C4-2B (cell line): Measurements from ENCODE around the gene DNER.
"Not testable (repeated sequence)": the region's sequence is repeated elsewhere in the genome, so short reads cannot be mapped to it uniquely, and the experiment has no call there.

ENCODE experiments used
- H3K27ac ChIP-seq: fragments of 450-650 bp; 2 replicates; pipeline ENCODE4 v1.5.1; 2017
- ZFX ChIP-seq: fragments of 450-650 bp; IDR thresholded peaks from 2 replicates; pipeline ENCODE4 v1.6.1; 2017
- TF ChIP-seq, protein P1 (sequence below): fragments of 450-650 bp; conservative IDR thresholded peaks from 2 replicates; pipeline ENCODE4 v1.5.1; 2017; ENCODE audit warnings: mild to moderate bottlenecking

The DNER gene

DNA sequence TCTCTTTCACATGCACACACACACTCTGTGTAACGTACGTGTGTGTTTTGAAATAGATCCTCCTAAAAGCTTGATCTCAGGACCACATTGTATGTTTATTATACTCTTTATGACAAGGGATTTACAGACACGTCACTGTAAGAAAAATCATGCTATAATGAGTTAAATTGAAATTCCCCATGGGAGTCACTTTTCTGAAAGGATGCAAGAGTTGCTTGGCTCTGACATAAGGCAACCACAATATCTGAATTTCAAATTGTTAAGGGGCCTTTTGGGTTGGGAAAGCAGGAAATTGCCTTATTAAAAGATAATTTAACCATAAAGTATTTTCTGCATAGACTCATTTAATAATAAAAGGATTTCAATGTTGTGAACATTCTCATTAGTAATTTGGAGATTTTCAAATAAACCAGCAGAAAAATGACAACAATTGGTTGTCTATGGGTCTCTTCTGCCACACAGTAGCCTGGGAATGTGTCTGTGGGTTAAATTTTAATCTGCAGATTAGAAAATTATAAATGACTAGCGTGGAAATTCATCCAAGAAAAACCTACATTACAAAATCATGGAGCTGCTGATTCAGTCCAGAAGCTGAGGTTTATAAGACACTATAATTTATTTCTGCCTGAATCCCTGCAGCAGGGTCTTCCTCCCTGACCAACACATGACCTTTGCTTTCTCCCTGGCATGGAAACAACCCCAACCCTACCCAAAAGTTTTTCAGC lies 367.4 kb downstream of the DNER start:
- TF ChIP-seq ZFX, result no peak
- H3K27ac ChIP-seq, result no peak overlapping the region

DNA sequence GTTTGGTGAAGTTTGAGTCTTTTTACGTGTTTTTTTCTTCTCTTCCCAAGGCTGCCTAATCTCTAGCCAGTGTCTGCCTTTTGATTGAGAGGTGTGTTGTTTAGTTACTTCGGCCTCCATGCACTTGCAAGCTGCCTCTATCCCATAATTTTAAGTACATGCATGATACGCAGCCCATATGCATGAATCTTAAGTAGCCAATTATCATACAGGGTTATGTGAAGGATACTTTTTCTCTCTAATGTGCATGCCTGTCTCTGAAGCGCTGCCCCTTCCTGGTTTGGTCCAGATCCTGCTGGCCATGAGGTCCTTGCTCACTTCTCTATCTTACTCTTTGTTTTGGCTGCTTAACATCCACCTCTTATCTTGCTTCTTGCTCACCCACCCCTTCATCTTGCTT lies 369.4 kb downstream of the DNER start:
- no peak overlapping the region for H3K27ac ChIP-seq
- TF ChIP-seq ZFX, result no peak
- TF ChIP-seq, protein P1, sequence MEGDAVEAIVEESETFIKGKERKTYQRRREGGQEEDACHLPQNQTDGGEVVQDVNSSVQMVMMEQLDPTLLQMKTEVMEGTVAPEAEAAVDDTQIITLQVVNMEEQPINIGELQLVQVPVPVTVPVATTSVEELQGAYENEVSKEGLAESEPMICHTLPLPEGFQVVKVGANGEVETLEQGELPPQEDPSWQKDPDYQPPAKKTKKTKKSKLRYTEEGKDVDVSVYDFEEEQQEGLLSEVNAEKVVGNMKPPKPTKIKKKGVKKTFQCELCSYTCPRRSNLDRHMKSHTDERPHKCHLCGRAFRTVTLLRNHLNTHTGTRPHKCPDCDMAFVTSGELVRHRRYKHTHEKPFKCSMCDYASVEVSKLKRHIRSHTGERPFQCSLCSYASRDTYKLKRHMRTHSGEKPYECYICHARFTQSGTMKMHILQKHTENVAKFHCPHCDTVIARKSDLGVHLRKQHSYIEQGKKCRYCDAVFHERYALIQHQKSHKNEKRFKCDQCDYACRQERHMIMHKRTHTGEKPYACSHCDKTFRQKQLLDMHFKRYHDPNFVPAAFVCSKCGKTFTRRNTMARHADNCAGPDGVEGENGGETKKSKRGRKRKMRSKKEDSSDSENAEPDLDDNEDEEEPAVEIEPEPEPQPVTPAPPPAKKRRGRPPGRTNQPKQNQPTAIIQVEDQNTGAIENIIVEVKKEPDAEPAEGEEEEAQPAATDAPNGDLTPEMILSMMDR, result no peak

DNA sequence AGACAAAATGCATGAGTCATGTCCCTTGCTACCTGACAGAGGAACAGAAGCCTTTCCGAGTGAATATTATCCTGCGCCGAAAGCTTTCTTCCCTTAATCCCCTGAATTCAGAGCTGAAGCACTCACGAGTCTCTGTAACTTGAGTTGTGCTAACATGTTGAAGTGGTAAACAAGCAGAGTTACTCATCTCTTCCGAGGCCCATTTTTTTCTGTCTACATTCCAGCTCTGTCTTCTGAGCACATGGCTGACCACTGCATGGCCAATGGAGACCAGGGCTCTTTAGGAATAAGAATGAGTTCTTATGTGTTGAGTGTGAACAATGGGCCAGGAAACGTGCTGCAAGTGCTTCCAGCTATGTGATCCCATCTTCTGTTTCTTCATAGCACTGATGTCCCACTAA lies 370.2 kb downstream of the DNER start:
- no peak overlapping the region for H3K27ac ChIP-seq
- no peak for TF ChIP-seq ZFX
- TF ChIP-seq, protein P1, result no peak

DNA sequence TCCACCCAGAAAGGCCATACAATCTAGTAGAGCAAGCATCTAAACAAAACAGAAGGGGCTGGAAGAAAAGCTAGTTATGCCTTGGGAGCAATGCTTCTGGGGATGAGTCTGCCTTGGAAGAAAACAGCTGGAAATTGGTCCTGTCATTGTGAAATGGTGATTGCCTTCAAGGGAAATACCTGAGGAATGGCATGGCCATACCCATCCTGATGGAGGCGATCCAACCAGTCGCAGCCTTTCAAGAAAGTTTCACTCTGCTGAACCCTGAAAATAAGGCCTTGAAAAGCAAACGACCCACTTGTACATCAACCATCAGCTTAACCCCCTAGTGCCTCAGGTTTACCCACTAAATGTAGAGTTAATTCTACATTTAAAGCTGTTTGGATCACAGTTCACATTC lies 370.7 kb downstream of the DNER start:
- TF ChIP-seq, protein P1, result no peak
- TF ChIP-seq ZFX, result no peak
- H3K27ac ChIP-seq, result no peak overlapping the region

DNA sequence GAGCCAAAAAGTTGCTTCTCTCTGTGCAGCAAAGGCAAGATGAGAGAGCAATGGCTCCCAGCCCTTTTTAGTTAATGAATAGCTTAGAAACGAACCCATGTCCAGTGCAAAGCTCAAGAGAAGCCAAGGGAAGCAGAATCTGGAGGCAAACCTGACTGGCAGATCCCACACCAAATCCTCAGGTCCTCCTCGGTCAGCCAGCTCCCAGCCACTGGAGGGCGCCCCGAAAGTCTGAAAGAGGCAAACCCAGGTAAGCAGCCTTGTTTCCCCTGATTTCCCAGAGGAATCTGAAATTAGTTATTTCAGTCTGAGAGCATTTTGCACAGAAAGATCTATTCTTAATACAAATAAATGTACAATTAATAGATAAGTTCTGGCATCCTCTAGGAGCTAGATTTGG lies 372.0 kb downstream of the DNER start:
- no peak for TF ChIP-seq ZFX
- TF ChIP-seq, protein P1, result peak; percentile 58
- no peak overlapping the region for H3K27ac ChIP-seq

DNA sequence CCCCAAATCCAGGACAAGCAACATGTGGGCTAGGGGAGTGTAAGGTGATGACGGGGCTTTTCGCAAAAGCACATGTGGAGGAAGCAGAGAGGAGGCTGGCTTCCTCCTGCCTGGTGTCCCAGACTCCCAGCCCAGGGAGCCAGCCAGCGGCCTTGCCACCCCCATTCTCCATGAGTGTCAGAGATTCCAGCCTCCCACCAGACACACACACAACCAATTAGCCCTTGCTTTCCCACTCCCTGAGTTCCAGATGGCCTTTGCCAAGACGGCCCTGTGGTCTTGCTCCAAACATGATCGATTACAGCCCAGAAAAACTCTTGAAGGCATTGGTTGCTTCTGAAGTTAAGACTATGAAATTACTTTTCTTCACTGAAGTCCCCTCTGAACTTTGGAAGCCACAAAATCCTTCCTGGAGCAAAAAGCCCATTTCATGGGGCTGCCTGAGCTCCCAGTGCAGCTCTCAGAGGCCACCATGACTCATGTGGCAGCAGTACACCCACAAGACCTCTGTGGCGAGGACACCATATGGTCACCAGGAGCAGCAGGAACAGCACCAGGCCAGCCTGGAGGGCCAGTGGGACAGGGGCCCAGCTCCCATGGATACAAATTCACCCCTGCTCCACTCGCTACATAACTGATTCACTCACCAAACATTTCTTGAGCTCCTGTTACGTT lies 374.1 kb downstream of the DNER start:
- TF ChIP-seq, protein P1, result no peak
- H3K27ac ChIP-seq, result no peak overlapping the region

DNA sequence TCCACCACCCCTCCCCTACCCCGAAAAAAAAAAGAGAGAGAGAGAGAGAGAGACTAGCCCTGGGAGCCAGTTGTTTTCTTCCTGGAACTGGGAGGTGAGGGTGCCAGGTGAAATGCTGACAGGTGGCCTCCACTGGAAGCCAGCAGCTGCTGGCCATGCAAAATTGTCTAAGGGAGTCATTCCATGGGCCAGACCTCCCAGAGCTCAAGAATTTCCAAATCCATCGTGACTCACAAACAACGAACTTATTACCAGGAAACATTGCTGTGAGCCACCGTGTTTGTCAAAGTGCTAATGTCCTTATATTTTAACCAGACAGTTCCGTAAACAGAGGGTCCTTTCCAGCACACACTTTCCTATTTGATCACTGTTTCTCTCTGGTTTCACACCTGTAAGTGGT lies 374.7 kb downstream of the DNER start:
- TF ChIP-seq ZFX, result no peak
- TF ChIP-seq, protein P1, result no peak
- H3K27ac ChIP-seq, result no peak overlapping the region

DNA sequence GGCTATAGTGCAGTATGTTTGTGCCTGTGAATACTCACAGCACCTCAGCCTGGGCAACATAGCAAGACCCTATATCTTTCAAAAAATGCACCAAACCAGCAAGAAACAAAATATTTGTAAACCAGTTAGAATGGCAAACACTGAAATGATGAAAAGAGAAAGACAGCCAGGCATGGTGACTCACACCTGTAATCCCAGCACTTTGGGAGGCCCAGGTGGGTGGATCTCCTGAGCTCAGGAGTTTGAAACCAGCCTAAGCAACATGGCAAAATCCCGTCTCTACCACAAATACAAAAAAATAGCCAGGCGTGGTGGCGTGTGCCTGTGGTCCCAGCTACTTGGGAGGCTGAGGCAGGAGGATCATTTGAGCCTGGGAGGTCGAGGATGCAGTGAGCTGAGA lies 375.2 kb downstream of the DNER start:
- not testable (repeated sequence) for H3K27ac ChIP-seq
